Esophagus squamous epithelium (tissue), 4 donors: Measurements from ENCODE around the gene FHL1.

Source experiments
- POLR2A ChIP-seq, 4 donors: fragments of 450-650 bp; IDR thresholded peaks; one replicate each; pipeline ENCODE4 v1.6.1; 2017; ENCODE audit warnings: antibody characterized with exemption in 4 of 4, mild to moderate bottlenecking in 4 of 4, moderate library complexity in 3 of 4
- TF ChIP-seq, protein P1 (sequence below), 6 experiments: fragments of 450-650 bp in 4 of 6; fragments of 200-600 bp in 2 of 6; sonication (generic) in 2 of 6; IDR thresholded peaks; one replicate each; pipeline ENCODE4 v1.5.1; 2016 to 2019; ENCODE audit warnings: antibody characterized with exemption in 6 of 6, mild to moderate bottlenecking in 4 of 6, moderate library complexity in 4 of 6

DNA sequence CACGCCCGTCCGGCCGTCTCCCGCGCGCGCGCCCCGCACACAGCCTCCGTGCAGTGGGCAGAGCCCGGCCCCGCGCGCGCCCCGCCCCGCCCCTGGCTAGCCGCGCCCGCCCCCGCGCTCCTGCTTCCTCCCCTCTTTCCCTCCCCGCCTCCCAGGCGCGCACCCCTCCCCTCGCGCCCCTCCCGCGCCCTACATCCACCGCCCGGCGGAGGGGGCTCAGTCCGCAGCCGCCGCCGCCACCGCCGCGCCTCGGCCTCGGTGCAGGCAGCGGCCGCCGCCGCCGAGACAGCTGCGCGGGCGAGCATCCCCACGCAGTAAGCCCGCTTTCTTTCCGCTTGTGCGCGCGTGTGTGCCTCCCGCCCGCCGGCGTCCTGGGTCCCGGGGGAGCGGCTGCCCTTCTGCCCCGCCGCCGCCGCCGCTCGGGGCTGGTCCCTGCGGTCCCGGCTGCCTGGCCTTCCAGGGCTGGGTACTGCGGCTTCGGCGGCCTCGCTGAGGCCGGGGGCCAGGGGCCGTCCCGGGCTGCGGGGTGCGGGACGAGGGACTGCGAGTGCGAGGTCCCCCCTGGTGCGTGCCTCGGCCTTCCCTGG, at the start of gene FHL1:
- TF ChIP-seq POLR2A (IDR thresholded peaks at IDR 0.05): peak in 2 of 4 donors; percentile 31 to 33
- TF ChIP-seq, protein P1, sequence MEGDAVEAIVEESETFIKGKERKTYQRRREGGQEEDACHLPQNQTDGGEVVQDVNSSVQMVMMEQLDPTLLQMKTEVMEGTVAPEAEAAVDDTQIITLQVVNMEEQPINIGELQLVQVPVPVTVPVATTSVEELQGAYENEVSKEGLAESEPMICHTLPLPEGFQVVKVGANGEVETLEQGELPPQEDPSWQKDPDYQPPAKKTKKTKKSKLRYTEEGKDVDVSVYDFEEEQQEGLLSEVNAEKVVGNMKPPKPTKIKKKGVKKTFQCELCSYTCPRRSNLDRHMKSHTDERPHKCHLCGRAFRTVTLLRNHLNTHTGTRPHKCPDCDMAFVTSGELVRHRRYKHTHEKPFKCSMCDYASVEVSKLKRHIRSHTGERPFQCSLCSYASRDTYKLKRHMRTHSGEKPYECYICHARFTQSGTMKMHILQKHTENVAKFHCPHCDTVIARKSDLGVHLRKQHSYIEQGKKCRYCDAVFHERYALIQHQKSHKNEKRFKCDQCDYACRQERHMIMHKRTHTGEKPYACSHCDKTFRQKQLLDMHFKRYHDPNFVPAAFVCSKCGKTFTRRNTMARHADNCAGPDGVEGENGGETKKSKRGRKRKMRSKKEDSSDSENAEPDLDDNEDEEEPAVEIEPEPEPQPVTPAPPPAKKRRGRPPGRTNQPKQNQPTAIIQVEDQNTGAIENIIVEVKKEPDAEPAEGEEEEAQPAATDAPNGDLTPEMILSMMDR (IDR thresholded peaks at IDR 0.05): no peak
